ENCODE results near the gene CNTNAP2.

DNA sequence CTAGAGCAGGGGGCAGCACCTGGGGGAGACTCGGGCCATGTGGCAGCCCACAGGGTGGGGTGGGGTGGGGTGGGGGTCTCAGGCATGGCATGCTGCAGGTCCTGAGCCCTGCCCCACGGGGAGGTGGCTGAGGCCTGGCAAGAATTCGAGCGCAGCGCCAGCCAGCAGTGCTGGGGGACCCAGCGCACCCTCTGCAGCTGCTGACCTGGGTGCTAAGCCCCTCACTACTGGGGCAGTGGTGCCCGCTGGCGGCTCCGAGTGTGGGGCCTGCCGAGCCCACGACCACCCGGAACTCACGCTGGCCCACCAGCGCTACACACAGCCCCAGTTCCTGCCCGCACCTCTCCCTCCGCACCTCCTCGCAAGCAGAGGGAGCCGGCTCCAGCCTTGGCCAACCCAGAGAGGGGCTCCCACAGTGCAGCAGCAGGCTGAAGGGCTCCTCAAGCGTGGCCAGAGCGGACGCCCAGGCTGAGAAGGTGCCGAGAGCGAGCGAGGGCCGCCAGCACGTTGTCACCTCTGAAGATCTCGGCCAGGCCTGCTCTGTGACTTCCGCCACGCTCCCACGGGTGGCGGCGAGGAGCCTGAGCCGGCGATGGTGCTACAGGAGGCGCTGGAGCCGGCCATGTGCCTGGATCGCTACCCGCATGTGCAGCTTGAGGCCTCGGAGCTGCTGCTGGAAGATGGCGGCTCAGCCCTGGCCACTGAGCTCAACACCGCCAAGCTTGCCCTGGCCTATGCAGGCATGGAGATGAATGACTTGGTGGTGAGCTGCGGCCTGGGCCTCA, 2328.9 kb downstream of the CNTNAP2 start:
- TF ChIP-seq, protein P1, sequence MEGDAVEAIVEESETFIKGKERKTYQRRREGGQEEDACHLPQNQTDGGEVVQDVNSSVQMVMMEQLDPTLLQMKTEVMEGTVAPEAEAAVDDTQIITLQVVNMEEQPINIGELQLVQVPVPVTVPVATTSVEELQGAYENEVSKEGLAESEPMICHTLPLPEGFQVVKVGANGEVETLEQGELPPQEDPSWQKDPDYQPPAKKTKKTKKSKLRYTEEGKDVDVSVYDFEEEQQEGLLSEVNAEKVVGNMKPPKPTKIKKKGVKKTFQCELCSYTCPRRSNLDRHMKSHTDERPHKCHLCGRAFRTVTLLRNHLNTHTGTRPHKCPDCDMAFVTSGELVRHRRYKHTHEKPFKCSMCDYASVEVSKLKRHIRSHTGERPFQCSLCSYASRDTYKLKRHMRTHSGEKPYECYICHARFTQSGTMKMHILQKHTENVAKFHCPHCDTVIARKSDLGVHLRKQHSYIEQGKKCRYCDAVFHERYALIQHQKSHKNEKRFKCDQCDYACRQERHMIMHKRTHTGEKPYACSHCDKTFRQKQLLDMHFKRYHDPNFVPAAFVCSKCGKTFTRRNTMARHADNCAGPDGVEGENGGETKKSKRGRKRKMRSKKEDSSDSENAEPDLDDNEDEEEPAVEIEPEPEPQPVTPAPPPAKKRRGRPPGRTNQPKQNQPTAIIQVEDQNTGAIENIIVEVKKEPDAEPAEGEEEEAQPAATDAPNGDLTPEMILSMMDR (tag by site-specific recombination; IDR thresholded peaks at IDR 0.05): no peak
- no peak for TF ChIP-seq ZNF24 (tag by site-specific recombination; IDR thresholded peaks at IDR 0.05)
- no peak for TF ChIP-seq ZNF660 (tag by site-specific recombination; IDR thresholded peaks at IDR 0.05)
- TF ChIP-seq REPIN1 (tag by site-specific recombination; IDR thresholded peaks at IDR 0.05; ENCODE audit: low read depth): no peak
- TF ChIP-seq, protein P2, sequence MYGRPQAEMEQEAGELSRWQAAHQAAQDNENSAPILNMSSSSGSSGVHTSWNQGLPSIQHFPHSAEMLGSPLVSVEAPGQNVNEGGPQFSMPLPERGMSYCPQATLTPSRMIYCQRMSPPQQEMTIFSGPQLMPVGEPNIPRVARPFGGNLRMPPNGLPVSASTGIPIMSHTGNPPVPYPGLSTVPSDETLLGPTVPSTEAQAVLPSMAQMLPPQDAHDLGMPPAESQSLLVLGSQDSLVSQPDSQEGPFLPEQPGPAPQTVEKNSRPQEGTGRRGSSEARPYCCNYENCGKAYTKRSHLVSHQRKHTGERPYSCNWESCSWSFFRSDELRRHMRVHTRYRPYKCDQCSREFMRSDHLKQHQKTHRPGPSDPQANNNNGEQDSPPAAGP (tag by site-specific recombination; IDR thresholded peaks at IDR 0.05): no peak
- TF ChIP-seq ZNF174 (tag by site-specific recombination; IDR thresholded peaks at IDR 0.05): no peak
- TF ChIP-seq INSM2 (tag by site-specific recombination; IDR thresholded peaks at IDR 0.05): no peak
- no peak for TF ChIP-seq ZNF785 (tag by site-specific recombination; IDR thresholded peaks at IDR 0.05)
- TF ChIP-seq REST (tag by site-specific recombination; IDR thresholded peaks at IDR 0.05): no peak
